ENCODE data around the gene STK4.

STK4 gene

DNA sequence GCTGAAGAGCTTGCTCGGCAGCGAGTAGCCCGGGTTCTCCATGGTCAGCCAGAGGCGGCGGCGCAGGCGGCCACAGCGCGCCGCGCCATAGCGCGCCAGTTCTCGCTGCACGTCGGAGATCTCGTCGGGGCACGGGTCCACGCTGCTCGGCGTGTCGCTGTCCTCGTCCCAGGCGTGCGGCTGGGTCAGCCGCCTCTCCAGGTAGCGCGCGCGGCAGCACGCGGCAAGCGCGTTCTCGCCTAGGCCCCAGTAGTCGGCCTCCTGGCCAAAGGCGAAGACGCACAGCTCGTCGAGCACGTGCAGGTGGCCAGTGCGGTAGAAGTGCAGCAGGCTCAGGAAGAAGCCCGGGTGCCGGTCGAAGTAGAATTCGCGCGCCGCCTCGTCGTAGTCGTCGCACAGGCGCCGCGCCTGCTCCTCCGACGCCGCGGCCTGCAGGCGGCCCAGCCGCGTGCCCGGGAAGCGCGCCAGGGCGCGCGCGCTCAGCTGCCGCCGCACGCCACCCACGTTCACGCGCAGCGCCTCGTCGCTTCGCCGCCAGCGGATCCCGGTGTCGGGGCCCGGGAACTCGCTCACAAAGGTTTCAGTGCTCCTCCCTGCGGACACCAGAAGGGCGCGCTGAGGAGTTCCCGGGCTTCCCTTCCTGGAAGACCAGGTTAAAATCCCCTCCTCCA is 131.9 kb downstream of the STK4 start:
- Histone ChIP-seq H3K27me3 (replicated peaks; ENCODE audit: control insufficient read depth, insufficient read depth, low read length, poor library complexity, severe bottlenecking) (peaks cover 23% of the 10 kb centered on the region), H3K4me1 (ENCODE audit: control insufficient read depth, insufficient read depth, low read length, poor library complexity, severe bottlenecking) (peaks cover 11% of the 10 kb centered on the region), H3K27ac (ENCODE audit: insufficient read depth, low read length, poor library complexity, severe bottlenecking) (no peak overlapping the region), H3K36me3 (ENCODE audit: control insufficient read depth, insufficient read depth, low read length) (no peaks in the 10 kb centered on the region), H3K9me3 (ENCODE audit: control insufficient read depth, low read length) (no peaks in the 10 kb centered on the region), H3K4me3 (ENCODE audit: insufficient read depth, low read depth, low read length, poor library complexity, severe bottlenecking) (peak overlapping the region; percentile 18)
- no peak for DNase-seq

DNA sequence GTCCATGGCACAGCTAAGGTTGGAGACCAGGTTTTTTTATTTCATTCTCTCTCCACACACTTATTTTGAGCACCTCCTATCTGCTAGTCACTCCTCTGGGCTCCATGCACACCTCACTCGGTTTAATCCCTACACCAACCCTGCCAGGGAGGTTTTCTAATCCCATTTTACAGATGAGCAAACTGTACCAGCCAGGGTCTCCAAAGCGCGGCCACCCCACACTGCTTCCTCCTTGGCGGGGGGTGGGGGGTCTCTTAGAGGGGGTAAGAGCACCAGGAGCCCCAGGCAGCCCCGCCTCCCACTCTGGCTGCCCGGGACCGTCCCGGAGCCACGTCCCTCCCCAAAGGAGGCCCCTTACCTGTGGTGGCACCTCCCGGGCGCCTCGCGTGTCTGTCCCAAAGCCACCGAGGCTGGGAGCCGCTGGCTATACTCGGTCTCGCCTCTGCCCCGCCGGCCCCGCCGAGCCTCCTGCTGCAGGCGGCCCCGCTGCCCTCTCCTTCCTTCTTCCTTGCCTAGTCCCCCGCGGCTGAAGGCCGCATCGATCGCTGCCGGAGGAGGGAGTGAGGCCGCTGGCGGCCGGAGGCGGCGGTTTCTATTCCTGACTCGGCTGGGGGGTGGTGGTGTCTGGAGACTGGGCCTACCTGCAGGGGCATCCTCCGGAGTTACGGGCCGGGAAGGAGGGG is 134.4 kb downstream of the STK4 start, which contains the start of gene KCNS1:
KCNS1 (minus strand) TSS at position 565 of the 683 bp plus-strand sequence. CDS start 1,891 bp downstream, outside the sequence.
- no peak within 1 kb of the TSS for H3K4me3 ChIP-seq (ENCODE audit: insufficient read depth, low read depth, low read length, poor library complexity, severe bottlenecking)

DNA sequence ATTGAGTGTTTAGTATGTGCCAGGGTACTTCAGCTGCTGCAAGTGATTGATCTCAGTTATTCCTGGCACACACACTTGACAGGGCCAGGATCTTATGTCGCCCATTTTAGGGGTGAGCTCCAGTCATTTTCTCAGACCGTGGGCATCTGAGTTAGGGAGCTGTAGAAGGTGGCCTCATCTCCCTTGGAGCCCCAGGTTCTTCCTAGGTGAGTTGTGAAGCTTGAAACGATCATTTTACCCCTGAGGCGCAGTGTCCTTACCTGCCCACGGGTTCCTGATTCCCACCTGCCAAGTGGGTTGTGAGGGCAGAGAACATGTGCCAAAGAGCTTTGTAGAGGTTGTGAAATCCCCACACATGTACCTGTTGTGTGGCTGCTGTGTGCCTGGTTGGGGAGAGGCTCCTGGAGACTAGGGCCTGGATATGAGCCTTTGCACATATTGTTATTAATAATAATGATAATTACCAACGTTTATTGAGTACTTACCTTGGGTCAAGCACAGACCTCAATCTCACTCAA is 135.1 kb downstream of the STK4 start:
- Histone ChIP-seq H3K9me3 (ENCODE audit: control insufficient read depth, low read length) (no peaks in the 10 kb centered on the region), H3K4me1 (ENCODE audit: control insufficient read depth, insufficient read depth, low read length, poor library complexity, severe bottlenecking) (peaks cover 8% of the 10 kb centered on the region), H3K36me3 (ENCODE audit: control insufficient read depth, insufficient read depth, low read length) (no peaks in the 10 kb centered on the region), H3K27me3 (replicated peaks; ENCODE audit: control insufficient read depth, insufficient read depth, low read length, poor library complexity, severe bottlenecking) (peaks cover 19% of the 10 kb centered on the region), H3K27ac (ENCODE audit: insufficient read depth, low read length, poor library complexity, severe bottlenecking) (no peak overlapping the region), H3K4me3 (ENCODE audit: insufficient read depth, low read depth, low read length, poor library complexity, severe bottlenecking) (no peak overlapping the region)
- DNase-seq: no peak

More for the DNA sequence above, 134.4 kb downstream of the STK4 start, which contains the start of gene KCNS1:
- Histone ChIP-seq H3K27me3 (replicated peaks; ENCODE audit: control insufficient read depth, insufficient read depth, low read length, poor library complexity, severe bottlenecking) (peaks cover 23% of the 10 kb centered on the region), H3K27ac (ENCODE audit: insufficient read depth, low read length, poor library complexity, severe bottlenecking) (no peak within 1 kb of the TSS), H3K36me3 (ENCODE audit: control insufficient read depth, insufficient read depth, low read length) (no peaks in the 10 kb centered on the region), H3K4me1 (ENCODE audit: control insufficient read depth, insufficient read depth, low read length, poor library complexity, severe bottlenecking) (peaks cover 9% of the 10 kb centered on the region), H3K9me3 (ENCODE audit: control insufficient read depth, low read length) (no peaks in the 10 kb centered on the region)
- DNase-seq: no peak

DNA sequence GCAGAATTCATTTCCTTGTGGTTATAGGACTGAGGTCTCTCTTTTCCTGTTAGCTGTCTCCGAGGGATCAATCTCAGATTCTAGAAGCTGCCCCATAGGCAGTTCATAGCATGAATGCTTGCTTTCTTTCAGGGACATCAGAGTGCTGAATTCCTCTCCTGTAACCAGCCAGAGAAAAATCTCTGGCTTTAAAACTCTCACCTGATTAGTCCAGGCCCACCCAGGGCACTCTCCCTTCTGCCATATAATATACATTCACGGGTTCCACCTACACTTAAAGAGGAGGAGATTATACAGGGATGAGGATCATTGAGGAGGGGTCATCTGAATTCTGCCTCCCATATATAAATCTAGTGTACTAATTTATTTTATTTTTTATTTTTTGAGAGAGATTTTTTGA is 136.8 kb downstream of the STK4 start:
- Histone ChIP-seq H3K27me3 (replicated peaks; ENCODE audit: control insufficient read depth, insufficient read depth, low read length, poor library complexity, severe bottlenecking) (peaks cover 11% of the 10 kb centered on the region), H3K27ac (ENCODE audit: insufficient read depth, low read length, poor library complexity, severe bottlenecking) (no peak overlapping the region), H3K9me3 (ENCODE audit: control insufficient read depth, low read length) (no peaks in the 10 kb centered on the region), H3K4me3 (ENCODE audit: insufficient read depth, low read depth, low read length, poor library complexity, severe bottlenecking) (no peak overlapping the region), H3K36me3 (ENCODE audit: control insufficient read depth, insufficient read depth, low read length) (no peaks in the 10 kb centered on the region), H3K4me1 (ENCODE audit: control insufficient read depth, insufficient read depth, low read length, poor library complexity, severe bottlenecking) (peaks cover 7% of the 10 kb centered on the region)
- no peak for DNase-seq

DNA sequence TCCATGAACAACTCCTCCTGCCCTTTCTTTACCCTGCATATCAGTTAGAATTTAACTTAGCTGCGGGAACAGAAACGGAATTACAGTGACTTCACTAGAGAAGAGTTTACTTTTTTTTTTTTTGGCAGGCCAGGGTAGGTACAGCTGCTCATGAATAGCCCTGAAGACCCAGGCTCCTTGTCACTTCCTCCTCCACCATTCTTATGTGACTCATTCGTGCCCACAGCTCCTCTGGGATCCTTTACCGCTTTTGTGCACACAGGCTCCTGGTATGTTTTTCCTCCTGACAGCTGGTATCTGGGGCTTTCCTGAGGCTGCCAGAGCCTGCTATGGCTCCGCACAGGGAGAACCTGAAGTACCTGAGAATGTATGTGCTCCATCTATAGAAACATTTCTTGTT is 138.5 kb downstream of the STK4 start:
- no peak overlapping the region for H3K4me3 ChIP-seq (ENCODE audit: insufficient read depth, low read depth, low read length, poor library complexity, severe bottlenecking)
- H3K4me1 ChIP-seq (ENCODE audit: control insufficient read depth, insufficient read depth, low read length, poor library complexity, severe bottlenecking): peaks cover 5% of the 10 kb centered on the region
- H3K27ac ChIP-seq (ENCODE audit: insufficient read depth, low read length, poor library complexity, severe bottlenecking): no peak overlapping the region
- no peaks in the 10 kb centered on the region for H3K36me3 ChIP-seq (ENCODE audit: control insufficient read depth, insufficient read depth, low read length)
- peaks cover 4% of the 10 kb centered on the region for H3K27me3 ChIP-seq (replicated peaks; ENCODE audit: control insufficient read depth, insufficient read depth, low read length, poor library complexity, severe bottlenecking)
- no peak for DNase-seq
- H3K9me3 ChIP-seq (ENCODE audit: control insufficient read depth, low read length): no peaks in the 10 kb centered on the region

DNA sequence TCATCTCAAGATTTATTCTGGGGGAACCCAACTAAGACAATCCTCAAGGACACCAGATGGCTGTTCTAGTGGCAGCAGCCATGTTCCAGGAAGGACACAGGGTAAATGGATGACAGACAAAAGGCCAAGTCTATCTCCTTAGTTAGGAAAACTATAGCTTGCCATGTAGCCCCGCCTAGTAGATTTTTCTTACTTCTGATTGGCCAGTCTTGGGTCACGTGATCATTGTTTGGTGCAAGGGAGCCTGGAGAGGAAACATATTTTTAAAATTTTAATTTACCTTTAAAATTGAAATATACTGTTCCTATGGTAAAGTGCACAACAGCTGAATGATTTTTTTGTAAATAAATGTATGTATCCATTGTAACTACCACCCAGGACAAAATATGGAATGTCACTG is 139.0 kb downstream of the STK4 start:
- no peaks in the 10 kb centered on the region for H3K9me3 ChIP-seq (ENCODE audit: control insufficient read depth, low read length)
- H3K27me3 ChIP-seq (replicated peaks; ENCODE audit: control insufficient read depth, insufficient read depth, low read length, poor library complexity, severe bottlenecking): peaks cover 4% of the 10 kb centered on the region
- H3K36me3 ChIP-seq (ENCODE audit: control insufficient read depth, insufficient read depth, low read length): no peaks in the 10 kb centered on the region
- H3K27ac ChIP-seq (ENCODE audit: insufficient read depth, low read length, poor library complexity, severe bottlenecking): no peak overlapping the region
- no peak overlapping the region for H3K4me3 ChIP-seq (ENCODE audit: insufficient read depth, low read depth, low read length, poor library complexity, severe bottlenecking)
- peaks cover 5% of the 10 kb centered on the region for H3K4me1 ChIP-seq (ENCODE audit: control insufficient read depth, insufficient read depth, low read length, poor library complexity, severe bottlenecking)
- DNase-seq: no peak

DNA sequence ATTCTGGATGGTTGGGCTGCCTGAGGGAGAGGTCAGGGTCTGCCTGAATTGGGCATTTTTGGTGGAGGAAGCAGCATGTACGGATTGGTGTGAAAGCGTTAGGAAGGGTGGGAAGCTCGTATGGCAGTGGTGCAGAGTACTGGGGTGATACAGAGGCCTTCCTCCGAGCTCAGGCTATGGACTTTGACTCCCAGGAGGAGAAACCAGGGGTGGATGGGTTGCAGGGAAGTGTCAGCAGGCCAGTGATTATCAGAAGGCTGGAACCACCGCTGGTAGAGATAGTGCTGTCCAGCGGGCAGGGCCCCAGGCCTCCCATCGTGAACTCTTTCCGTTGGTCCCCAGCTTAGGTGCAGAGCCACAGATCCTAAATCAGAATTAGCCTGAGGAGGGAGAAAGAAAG is 143.3 kb downstream of the STK4 start:
- no peaks in the 10 kb centered on the region for H3K27me3 ChIP-seq (replicated peaks; ENCODE audit: control insufficient read depth, insufficient read depth, low read length, poor library complexity, severe bottlenecking)
- no peak for DNase-seq
- H3K4me3 ChIP-seq (ENCODE audit: insufficient read depth, low read depth, low read length, poor library complexity, severe bottlenecking): no peak overlapping the region
- H3K27ac ChIP-seq (ENCODE audit: insufficient read depth, low read length, poor library complexity, severe bottlenecking): no peak overlapping the region
- no peaks in the 10 kb centered on the region for H3K36me3 ChIP-seq (ENCODE audit: control insufficient read depth, insufficient read depth, low read length)
- no peaks in the 10 kb centered on the region for H3K4me1 ChIP-seq (ENCODE audit: control insufficient read depth, insufficient read depth, low read length, poor library complexity, severe bottlenecking)
- H3K9me3 ChIP-seq (ENCODE audit: control insufficient read depth, low read length): no peaks in the 10 kb centered on the region

DNA sequence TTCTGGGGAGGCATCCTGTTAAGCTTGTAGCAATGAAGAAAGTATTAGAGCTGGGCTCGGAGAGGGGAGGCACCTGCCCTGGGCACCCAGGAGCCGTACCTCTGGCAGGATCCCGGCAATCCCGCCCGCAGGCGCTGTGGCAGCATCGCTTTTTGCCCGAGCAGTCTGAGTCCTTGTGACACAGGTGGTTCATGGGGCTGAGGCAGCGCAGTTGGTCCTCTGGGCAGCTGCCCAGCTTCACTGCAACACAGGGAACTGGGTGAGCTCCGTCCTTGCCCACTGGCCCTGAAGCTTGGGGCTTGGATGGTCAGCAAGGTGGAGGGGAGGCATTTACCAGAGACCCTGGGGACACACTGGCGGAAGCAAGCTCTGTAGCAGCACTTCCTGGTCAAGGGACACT is 144.0 kb downstream of the STK4 start:
- Histone ChIP-seq H3K4me1 (ENCODE audit: control insufficient read depth, insufficient read depth, low read length, poor library complexity, severe bottlenecking) (no peaks in the 10 kb centered on the region), H3K27me3 (replicated peaks; ENCODE audit: control insufficient read depth, insufficient read depth, low read length, poor library complexity, severe bottlenecking) (no peaks in the 10 kb centered on the region), H3K4me3 (ENCODE audit: insufficient read depth, low read depth, low read length, poor library complexity, severe bottlenecking) (no peak overlapping the region), H3K27ac (ENCODE audit: insufficient read depth, low read length, poor library complexity, severe bottlenecking) (no peak overlapping the region), H3K9me3 (ENCODE audit: control insufficient read depth, low read length) (no peaks in the 10 kb centered on the region), H3K36me3 (ENCODE audit: control insufficient read depth, insufficient read depth, low read length) (no peaks in the 10 kb centered on the region)
- DNase-seq: no peak

DNA sequence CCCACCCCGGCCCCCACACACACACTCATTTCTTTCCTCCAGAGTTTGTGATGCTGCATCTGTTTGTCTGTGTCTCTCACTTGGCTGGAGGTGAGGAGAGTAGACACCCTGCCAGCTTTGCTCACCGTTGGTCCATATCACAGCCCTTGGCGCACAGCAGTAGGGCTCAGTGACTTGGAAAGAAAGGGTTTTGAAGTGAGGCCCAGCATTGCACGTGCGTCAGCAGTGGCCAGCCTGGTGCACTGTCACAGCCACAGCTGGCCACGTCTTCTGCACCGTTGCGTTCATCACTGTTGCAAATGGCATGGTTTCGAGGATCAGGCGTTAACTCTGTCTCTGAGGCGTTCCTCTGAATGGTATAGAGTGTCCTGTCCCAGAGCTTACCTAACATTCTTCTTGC is 145.0 kb downstream of the STK4 start:
- DNase-seq: no peak
- H3K4me1 ChIP-seq (ENCODE audit: control insufficient read depth, insufficient read depth, low read length, poor library complexity, severe bottlenecking): no peaks in the 10 kb centered on the region
- H3K27ac ChIP-seq (ENCODE audit: insufficient read depth, low read length, poor library complexity, severe bottlenecking): no peak overlapping the region
- no peak overlapping the region for H3K4me3 ChIP-seq (ENCODE audit: insufficient read depth, low read depth, low read length, poor library complexity, severe bottlenecking)
- H3K9me3 ChIP-seq (ENCODE audit: control insufficient read depth, low read length): no peaks in the 10 kb centered on the region
- H3K27me3 ChIP-seq (replicated peaks; ENCODE audit: control insufficient read depth, insufficient read depth, low read length, poor library complexity, severe bottlenecking): no peaks in the 10 kb centered on the region
- no peaks in the 10 kb centered on the region for H3K36me3 ChIP-seq (ENCODE audit: control insufficient read depth, insufficient read depth, low read length)

DNA sequence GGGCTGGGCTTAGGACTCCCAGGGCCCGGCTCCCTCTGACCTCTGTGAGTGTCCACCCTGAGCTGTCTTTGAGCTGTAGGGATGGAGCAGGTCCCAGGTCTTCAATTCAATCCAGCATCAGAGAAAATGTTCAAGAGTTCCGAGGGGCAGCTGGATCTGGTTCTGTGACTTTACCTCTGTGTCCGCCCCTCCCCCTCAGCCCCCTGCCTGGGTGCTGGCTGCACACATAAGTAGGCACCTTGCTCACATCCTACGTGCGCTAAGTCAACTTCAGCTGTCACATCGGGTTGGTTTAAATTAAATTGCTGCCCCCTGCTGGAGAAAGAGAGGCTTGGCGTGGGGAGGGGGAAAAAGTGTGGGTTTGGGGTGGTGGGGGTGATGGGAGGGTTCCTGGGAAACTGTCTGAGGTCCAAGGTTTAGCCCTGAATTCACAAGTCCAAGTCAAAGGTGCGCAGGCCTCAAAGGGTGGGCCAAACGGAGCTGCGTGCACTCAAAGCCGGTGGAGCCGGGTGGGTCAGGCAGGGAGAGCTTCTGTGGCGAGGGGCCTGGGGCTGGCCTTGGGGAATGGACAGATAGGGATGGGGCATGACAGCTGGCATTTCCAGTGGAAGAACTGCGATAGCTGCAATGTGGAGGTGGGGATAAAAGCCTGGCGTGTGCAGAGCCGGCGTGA is 145.6 kb downstream of the STK4 start:
- no peaks in the 10 kb centered on the region for H3K36me3 ChIP-seq (ENCODE audit: control insufficient read depth, insufficient read depth, low read length)

More for the DNA sequence above, 145.6 kb downstream of the STK4 start:
- DNase-seq: no peak
- Histone ChIP-seq H3K4me1 (ENCODE audit: control insufficient read depth, insufficient read depth, low read length, poor library complexity, severe bottlenecking) (no peaks in the 10 kb centered on the region), H3K27me3 (replicated peaks; ENCODE audit: control insufficient read depth, insufficient read depth, low read length, poor library complexity, severe bottlenecking) (no peaks in the 10 kb centered on the region), H3K9me3 (ENCODE audit: control insufficient read depth, low read length) (no peaks in the 10 kb centered on the region), H3K27ac (ENCODE audit: insufficient read depth, low read length, poor library complexity, severe bottlenecking) (no peak overlapping the region), H3K4me3 (ENCODE audit: insufficient read depth, low read depth, low read length, poor library complexity, severe bottlenecking) (no peak overlapping the region)

Data from effector memory CD4-positive, alpha-beta T cell (primary cell).